MCF 10A (cell line): Measurements from ENCODE around the gene EPHB3. TPM values are rescaled to one million over a fixed set of nuclear protein-coding genes. Genes with fewer than 3 reads are reported as not detected.

Experiments used
- BruUV-seq: library from RNA; stranded (reverse); fragments of 400-500 nt; replicated peaks from 2 replicates; lab custom pipeline; 2021; lab: Mats Ljungman, UMichigan
- CTCF ChIA-PET: fragments of 300-600 bp; sonication (Branson Sonifier 250); formaldehyde crosslinking; extraction: SDS; loops from one replicate; lab custom pipeline; 2021; ENCODE audit warnings: antibody characterized with exemption, inconsistent platforms; lab: Yijun Ruan, JAX
- POLR2A ChIA-PET: fragments of 300-600, 350-650 bp; sonication (Branson Sonifier 250); formaldehyde crosslinking; extraction: SDS; loops from one replicate; lab custom pipeline; 2020; ENCODE audit warnings: antibody characterized with exemption, inconsistent platforms; lab: Yijun Ruan, JAX
- DNase-seq: peaks from one replicate; pipeline ENCODE4 v3.0.0-alpha.2; 2018; ENCODE audit not compliant: unreplicated experiment
- H3K27ac Mint-ChIP-seq: one replicate; pipeline ENCODE4 v1.8.0; 2022; ENCODE audit warnings: mild to moderate bottlenecking, low read depth, mixed read lengths; ENCODE audit not compliant: unreplicated experiment
- H3K27me3 Mint-ChIP-seq: one replicate; pipeline ENCODE4 v1.8.0; 2022; ENCODE audit warnings: mixed read lengths; ENCODE audit not compliant: insufficient read depth, unreplicated experiment
- H3K36me3 Mint-ChIP-seq: one replicate; pipeline ENCODE4 v1.8.0; 2022; ENCODE audit warnings: mild to moderate bottlenecking, moderate library complexity, mixed read lengths; ENCODE audit not compliant: insufficient read depth, unreplicated experiment
- H3K4me1 Mint-ChIP-seq: one replicate; pipeline ENCODE4 v1.8.0; 2022; ENCODE audit warnings: mixed read lengths; ENCODE audit not compliant: insufficient read depth, unreplicated experiment
- H3K4me3 Mint-ChIP-seq: one replicate; pipeline ENCODE4 v1.8.0; 2022; ENCODE audit warnings: mild to moderate bottlenecking, moderate library complexity, mixed read lengths; ENCODE audit not compliant: unreplicated experiment
- H3K9me3 Mint-ChIP-seq: one replicate; pipeline ENCODE4 v1.8.0; 2022; ENCODE audit warnings: mixed read lengths; ENCODE audit not compliant: unreplicated experiment
- intact Hi-C: fragments of 100-400 bp; cut with micrococcal nuclease; formaldehyde crosslinking; loops from 2 replicates; pipeline ENCODE4 v1.14.1; 2022
- total RNA-seq: library from RNA; stranded (reverse); gene quantifications from 2 replicates; pipeline ENCODE4 v1.2.3, GENCODE V29; 2022
- TF ChIP-seq, protein P1 (sequence below): fragments of 200-600 bp; IDR thresholded peaks from one replicate; pipeline ENCODE4 v1.8.0; 2022; ENCODE audit warnings: antibody characterized with exemption, mild to moderate bottlenecking; ENCODE audit not compliant: unreplicated experiment

Gene EPHB3
- total RNA-seq, 1 experiment from 2014 or later, result 4.0 TPM

DNA sequence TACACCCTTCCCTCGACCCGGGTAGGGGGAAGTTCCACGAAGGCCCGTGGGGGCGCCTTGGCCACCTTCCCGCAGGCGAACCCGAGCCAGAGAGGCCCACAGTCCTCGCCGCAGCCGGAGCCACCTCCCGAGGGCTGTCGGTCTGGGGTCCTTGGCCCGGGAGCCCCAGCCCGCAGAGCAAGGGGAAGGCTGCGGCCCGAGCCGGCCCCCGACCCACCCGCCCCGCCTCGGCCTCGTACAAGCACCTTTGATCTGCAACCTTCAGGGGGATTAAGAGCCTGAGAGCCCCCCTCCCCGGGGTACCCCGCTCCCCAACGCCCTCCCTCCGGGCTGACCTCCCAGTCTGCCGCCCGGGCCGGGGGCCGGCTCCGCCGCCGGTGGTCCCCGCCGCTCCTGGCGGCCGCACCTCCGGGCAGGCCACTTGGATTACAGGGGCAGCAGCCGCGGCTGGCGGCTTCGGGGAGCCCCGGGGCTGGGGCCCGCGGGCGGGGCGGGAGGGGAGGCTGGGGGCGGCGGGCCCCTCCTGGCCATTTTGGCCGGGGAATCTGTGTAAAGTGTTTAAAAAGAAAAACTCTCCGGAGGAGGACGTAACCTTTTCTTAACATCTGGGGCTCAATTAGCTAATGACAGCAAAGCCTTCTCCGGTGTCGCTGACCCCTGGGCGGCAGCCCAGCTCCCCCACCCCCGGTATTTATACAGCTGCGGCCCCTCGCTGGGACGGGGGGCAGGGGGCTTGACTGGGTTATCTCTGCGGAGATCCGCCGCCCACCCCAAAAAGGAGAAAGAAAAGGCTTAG lies 40.2 kb downstream of the EPHB3 start:
- ChIA-PET POLR2A (interaction anchor here (0.9 to 2.7 kb wide), 25 partner anchors 9 to 164 kb away, joined by 3 to 20 read pairs (median 7); partner anchors contain the start of genes EPHB3 and MAGEF1), CTCF (interaction anchor here (1.0 to 2.0 kb wide), 4 partner anchors 40 to 176 kb away, joined by 3 to 7 read pairs (median 3); no protein-coding TSS in a partner anchor)
- no peak for DNase-seq
- intact Hi-C loops, result loop anchor here (5.0 kb wide), 1 partner anchor 111 kb away; the partner anchor contains the start of gene MAGEF1
- H3K4me1 Mint-ChIP-seq, result peaks cover 29% of the 10 kb centered on the region
- no TSS peak for BruUV-seq
- no peaks in the 10 kb centered on the region for H3K27me3 Mint-ChIP-seq
- TF ChIP-seq, protein P1, sequence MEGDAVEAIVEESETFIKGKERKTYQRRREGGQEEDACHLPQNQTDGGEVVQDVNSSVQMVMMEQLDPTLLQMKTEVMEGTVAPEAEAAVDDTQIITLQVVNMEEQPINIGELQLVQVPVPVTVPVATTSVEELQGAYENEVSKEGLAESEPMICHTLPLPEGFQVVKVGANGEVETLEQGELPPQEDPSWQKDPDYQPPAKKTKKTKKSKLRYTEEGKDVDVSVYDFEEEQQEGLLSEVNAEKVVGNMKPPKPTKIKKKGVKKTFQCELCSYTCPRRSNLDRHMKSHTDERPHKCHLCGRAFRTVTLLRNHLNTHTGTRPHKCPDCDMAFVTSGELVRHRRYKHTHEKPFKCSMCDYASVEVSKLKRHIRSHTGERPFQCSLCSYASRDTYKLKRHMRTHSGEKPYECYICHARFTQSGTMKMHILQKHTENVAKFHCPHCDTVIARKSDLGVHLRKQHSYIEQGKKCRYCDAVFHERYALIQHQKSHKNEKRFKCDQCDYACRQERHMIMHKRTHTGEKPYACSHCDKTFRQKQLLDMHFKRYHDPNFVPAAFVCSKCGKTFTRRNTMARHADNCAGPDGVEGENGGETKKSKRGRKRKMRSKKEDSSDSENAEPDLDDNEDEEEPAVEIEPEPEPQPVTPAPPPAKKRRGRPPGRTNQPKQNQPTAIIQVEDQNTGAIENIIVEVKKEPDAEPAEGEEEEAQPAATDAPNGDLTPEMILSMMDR, result no peak
- H3K27ac Mint-ChIP-seq, result peak overlapping the region; percentile 70
- peak overlapping the region; percentile 59 for H3K4me3 Mint-ChIP-seq
- no peaks in the 10 kb centered on the region for H3K36me3 Mint-ChIP-seq
- no peaks in the 10 kb centered on the region for H3K9me3 Mint-ChIP-seq

DNA sequence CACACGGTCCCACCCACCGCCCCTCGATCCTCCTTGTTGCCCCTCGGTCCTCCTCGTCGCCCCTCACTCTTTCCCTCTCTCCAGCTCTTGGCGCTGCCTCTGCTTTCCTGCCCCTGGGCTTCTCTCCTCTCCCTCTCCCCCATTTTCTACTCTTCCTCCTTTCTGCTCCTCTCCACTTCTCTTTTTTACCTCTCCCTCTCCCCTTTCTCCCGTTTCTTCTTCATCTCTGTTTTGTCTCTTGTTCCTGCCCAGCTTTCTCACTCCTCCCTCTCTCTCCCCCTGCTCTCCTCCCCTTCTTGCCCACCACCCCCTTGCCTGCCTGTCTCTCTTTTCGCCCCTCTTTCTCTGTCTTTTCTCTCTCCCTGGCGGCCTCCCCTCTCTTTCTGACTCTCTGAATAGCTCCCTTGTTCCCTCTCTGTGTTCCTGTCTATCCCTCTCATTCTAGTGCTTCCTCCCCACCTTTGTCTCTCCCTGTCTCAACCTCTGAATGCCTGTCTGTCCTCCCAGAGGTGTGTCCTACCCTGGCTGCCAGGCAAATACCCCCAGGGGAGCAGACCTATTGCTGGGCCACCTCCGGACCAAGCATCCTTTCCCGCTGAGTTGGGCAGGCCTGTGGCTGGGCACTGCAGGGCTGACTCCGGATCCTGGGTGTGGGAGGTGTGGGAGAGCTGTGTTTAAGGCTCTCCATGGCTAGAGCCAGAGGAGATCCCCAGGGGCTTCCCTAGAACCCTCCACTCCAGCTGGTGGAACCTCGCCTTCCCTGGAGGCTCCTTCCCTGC lies 41.0 kb downstream of the EPHB3 start:
- no TSS peak for BruUV-seq
- Mint-ChIP-seq H3K27ac (peak overlapping the region; percentile 70), H3K4me1 (peaks cover 29% of the 10 kb centered on the region), H3K27me3 (no peaks in the 10 kb centered on the region), H3K36me3 (no peaks in the 10 kb centered on the region), H3K9me3 (no peaks in the 10 kb centered on the region), H3K4me3 (peak overlapping the region; percentile 59)
- TF ChIP-seq, protein P1, result no peak
- intact Hi-C loops, result loop anchor here (5.0 kb wide), 1 partner anchor 110 kb away; the partner anchor contains the start of gene MAGEF1
- peak; percentile 9 for DNase-seq
- POLR2A ChIA-PET, result interaction anchor here (0.6 to 1.9 kb wide), 9 partner anchors 35 to 272 kb away, joined by 3 to 11 read pairs (median 6); partner anchors contain the start of genes EPHB3 and MAGEF1
- CTCF ChIA-PET, result interaction anchor here (0.7 to 1.4 kb wide), 2 partner anchors 44 to 147 kb away, joined by 3 to 5 read pairs; no protein-coding TSS in a partner anchor

DNA sequence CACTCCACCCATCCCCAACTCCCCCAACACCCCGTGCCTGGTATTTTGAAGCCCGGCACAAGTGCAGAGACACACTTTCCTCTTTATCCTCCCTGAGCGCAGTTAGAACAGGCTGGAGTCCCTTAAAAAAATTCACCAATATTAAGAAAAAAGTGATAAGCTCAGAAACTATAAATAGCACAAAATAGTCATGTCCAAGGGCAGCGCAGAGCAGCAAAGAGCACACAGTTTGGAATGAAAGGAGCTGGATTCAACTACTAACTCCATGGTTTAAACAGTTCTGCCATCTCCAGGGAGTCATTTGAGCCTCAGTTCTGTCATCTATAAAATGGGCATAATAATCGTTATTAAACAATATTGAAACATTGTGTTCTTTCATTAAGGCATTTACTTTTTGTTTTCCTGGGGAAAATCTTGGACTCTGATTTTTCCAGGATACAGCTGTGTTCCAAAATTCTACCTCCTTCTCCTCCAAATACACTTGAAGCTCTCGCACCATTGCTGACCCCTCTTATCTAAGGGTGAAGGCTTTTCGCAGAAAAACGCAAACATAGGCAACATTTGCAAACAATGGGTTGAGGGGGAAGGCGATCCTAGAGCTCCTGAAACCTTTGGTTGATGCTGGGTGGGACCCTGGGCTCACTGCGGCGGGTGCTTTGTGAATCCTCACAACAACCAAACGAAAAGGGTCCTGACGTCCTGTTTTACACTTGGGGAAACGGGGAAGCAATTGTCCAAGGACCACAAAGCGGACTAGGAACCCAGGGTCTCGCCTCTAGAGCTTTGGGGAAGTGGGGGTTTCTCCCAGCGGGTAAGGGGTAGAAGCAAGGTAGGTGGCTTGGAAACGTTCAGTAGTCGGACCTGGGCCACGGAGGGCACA lies 41.8 kb downstream of the EPHB3 start:
- H3K27me3 Mint-ChIP-seq, result no peaks in the 10 kb centered on the region

More for the DNA sequence above, 41.8 kb downstream of the EPHB3 start:
- ChIA-PET POLR2A (interaction anchor here (0.7 to 1.9 kb wide), 7 partner anchors 36 to 176 kb away, joined by 3 to 11 read pairs (median 6); partner anchors contain the start of genes EPHB3 and MAGEF1), CTCF (interaction anchor here (0.7 kb wide), 1 partner anchor 43 kb away, joined by 5 read pairs; no protein-coding TSS in a partner anchor)
- Mint-ChIP-seq H3K9me3 (no peaks in the 10 kb centered on the region), H3K27ac (no peak overlapping the region), H3K36me3 (no peaks in the 10 kb centered on the region), H3K4me3 (no peak overlapping the region), H3K4me1 (peaks cover 29% of the 10 kb centered on the region)
- TF ChIP-seq, protein P1, result no peak
- no TSS peak for BruUV-seq
- intact Hi-C loops, result loop anchor here (5.0 kb wide), 1 partner anchor 109 kb away; the partner anchor contains the start of gene MAGEF1
- no peak for DNase-seq
